Activated CD4-positive, alpha-beta T cell treated with anti-CD3 and anti-CD28 coated beads, Interleukin-2, amount 50 U/mL, for 24 hours (primary cell): Measurements from ENCODE around the gene TNFRSF6B.
"Not testable (repeated sequence)": the region's sequence is repeated elsewhere in the genome, so short reads cannot be mapped to it uniquely, and the experiment has no call there.

Experiments used
- DNase-seq, 2 donors: peaks; one replicate each; pipeline ENCODE4 v3.0.0-alpha.2; 2020; ENCODE audit warnings: low read depth in 1 of 2, low spot score in 1 of 2

TNFRSF6B gene

DNA sequence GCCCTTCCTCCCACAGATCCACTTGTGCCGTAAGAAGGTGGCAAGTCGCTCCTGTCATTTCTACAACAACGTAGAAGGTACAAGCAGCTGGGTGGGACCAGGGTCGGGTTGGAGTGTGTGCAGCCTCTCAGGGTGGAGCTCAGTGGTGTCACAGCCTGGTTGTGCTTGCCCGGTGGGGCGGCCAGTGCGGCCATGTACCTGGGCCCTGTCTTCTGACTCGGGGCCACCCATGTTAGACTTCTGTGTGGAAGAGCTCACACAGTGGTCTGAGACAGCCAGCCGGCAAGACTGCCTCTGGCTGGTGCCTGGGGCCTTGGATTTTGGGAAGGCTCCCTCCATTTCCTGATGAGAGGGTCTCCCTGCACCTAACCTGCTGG, 33.7 kb upstream of the TNFRSF6B start:
- no peak for DNase-seq

GRCh38 chr20:63663332-63664066, 33.0 kb upstream of the TNFRSF6B start:
- no peak for DNase-seq

DNA sequence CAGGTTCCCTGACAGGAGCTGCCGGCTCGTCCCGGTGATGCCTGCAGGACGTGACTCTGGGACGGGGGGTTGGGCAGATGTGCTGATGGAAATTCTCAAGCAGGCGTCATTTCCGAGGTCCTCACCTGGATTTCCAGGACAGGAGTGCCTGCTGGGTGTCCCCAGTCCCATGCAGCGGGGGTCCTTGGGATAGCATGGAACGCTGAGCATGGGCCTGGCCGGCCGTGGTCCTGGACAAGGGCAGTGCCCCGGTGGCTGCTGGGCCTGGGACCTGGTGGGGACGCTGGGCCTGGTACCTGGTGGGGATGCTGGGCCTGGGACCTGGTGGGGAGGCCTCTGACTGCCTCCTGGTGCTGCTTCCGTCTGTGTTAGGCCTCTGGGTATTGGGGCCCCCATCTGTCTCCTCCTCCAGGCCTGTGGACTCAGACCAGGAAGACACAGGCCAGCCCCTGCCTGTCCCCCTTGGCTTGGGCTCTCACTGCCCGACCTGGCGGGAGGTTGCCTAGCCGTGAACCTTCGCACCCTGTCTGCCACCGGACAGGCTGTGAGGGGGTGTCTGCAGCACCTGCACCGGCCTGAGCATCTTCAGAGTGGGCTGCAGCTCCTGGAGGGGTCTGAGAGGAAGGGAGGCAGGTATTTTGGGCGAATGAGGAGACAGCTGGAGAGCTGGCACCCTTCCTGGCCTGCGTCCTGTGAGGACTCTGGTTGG, 32.2 kb upstream of the TNFRSF6B start:
- DNase-seq: no peak

DNA sequence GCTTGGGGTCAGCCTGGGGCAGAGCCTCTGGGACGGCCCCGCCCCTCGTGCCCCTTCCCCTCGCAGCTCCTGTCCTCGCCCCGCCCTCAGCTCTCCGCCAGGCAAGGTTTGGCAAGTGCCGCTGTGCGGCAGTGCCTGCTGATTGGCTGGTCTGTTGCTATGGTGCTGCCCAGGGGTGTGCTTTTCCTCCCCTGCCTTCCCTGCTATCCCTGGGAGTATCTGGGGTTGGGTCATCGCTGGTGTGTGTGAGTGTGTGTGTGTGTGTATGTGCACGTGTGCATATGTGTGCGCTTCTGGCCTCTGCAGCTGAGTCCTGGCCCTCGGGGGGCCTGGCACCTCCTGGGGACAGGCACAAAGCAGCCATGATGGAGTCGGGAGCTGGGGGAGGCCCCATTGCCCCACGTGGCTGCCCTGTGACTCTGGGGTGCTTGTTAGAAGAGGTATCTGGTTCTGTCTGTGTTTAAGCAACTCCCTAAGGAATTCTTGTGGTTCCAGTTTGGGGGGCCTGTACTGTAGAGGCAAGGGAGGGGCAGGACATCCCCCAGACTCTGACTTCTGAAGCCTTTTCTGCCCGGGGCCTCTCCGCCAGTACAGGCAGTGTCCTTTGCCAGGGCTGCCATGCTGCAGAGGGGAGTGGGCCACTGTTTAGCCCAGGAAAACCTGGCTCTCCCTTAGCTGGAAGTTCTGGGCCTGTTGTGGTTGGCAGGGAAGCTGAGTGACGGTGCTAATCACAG, 31.4 kb upstream of the TNFRSF6B start:
- DNase-seq: no peak

GRCh38 chr20:63665708-63666107, 30.7 kb upstream of the TNFRSF6B start:
- no peak for DNase-seq

DNA sequence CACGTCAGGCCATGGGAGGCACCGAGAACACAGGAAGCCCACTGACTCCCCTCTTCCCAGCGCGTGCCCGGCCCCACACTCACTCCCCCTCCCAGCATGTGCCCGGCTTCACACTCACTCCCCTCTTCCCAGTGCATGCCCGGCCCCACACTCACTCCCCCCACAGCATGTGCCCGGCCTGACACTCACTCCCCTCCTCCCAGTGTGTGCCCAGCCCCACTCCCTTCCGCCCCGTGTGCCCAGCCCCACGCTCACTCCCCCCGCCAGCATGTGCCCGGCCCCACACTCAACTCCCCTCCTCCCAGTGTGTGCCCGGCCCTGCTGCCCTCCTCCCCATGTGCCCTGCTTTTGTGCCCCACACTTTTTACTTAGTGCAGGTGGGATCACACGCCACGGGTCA, 28.6 kb upstream of the TNFRSF6B start:
- DNase-seq: no peak

DNA sequence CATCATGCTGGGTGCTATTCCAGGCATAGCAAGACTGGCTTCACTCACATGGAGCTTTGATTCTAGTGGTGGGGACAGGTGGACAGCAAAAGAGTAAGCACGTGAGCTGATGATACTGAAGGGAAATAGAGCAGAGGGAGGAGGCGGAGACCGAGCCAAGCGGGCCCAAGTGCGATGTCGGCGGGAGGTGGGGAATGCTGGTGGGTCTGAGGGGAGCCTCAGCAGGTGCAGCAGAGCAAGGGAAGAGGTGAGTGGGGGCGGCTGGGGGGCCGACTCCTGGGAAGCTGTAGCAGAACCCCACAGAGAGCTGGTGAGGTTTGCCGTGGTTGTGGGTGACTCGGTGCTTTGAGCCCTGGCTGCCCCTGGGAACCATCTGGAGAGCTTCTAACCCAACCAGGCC, 28.1 kb upstream of the TNFRSF6B start:
- no peak for DNase-seq

DNA sequence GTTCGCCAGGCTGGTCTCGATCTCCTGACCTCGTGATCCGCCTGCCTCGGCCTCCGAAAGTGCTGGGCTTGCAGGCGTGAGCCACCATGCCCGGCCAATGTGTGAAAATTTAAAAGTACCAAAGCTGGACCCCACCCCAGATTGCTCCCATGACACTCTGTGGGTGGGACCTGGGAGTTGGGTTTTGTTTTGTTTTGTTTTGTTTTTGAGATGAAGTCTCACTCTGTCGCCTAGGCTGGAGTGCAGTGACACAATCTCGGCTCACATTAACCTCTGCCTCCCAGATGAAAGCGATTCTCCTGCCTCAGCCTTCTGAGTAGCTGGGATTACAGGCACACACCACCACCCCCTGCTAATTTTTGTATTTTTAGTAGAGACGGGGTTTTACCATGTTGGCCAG, 24.8 kb upstream of the TNFRSF6B start:
- DNase-seq: not testable (repeated sequence)

GRCh38 chr20:63672666-63673065, 23.8 kb upstream of the TNFRSF6B start:
- no peak for DNase-seq

- no peak for DNase-seq
Observed at GRCh38 chr20:63673951-63674350, 22.5 kb upstream of the TNFRSF6B start.

GRCh38 chr20:63675681-63676368, 20.6 kb upstream of the TNFRSF6B start:
- DNase-seq: no peak

GRCh38 chr20:63678071-63678470, 18.4 kb upstream of the TNFRSF6B start:
- no peak for DNase-seq

- no peak for DNase-seq
Observed at GRCh38 chr20:63678667-63679465, 17.6 kb upstream of the TNFRSF6B start.

GRCh38 chr20:63679799-63680305, 16.6 kb upstream of the TNFRSF6B start:
- no peak for DNase-seq

DNA sequence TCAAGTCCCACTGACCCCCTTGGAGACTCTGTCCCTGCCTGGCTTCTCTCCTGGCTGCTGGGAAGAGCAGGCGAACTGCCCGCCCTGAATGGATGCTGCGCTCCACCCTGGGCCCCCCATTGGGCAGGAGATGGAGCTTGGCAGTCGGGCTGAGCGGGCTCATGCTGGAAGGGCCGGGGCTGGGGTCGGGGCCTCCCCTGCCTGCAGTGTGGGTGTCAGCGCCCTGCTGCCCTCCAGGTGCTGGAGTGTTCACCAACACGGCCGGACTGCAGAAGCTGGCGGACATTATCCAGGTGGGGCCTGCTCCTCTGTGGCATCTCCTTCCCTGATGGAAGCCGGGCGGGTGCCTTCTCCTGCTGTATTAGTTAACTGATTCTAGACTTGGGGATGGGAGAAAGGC, 16.0 kb upstream of the TNFRSF6B start:
- no peak for DNase-seq

DNA sequence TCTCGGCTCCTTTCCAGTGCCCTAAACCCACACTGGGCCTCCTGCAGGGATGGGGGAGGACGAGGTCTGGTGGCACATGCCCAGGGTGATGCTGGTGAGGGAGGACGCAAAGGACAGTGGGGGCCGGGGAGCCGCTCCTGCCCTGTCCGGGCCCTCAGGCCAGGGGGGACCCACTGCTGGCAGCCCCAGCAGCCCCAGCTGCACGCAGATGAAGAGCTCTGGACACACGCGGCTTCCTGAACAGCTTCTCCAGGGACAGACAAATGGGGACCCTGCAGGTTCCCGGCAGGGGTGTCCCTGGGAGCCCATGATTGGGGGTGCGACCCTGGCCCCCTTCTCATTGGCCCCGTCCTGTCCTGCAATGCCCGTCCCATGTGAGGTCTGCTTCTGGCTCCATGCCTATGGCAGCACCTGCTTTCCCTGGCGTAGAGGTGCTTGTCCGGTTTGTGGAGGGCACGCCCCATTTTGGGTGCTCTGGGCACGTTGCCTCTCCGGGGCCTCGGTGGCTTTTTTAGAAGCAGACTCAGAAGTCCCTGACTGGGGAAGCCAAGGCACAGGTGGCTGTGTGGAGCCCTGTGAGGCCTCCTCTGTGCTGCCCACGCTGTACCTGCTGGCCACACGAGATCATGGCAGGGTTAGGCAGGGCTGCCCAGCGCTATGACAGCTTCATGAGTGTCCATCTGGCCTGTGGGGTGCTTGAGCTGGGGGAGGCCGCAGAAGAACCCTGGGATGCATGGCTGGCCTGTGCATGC, 15.4 kb upstream of the TNFRSF6B start:
- DNase-seq: no peak

DNA sequence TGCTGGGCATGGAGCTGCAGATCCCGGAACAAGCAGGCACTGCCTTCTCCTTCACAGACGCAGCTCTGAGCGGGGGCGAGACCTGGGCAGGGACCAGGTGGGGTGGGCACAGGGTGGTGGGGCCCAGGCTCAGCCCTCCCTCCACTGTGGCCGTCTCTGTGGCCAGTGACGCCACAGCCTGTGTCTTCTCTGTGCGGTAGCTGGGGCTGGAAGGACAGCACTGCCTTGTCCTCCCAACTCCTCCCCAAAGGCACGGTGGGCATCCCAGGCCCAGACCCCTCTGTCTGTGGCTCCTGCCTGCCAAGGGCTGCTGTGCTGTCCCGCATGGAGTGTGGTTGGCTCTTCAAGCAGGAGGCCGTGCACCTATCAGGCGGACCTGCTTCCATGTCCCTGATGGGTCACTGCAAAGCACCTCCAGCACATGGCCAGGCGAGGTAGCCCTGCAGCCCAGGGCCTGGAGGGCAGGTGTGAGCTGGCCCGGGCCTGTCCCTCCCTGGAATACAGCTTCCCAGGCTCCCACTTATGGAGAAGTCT, 14.8 kb upstream of the TNFRSF6B start:
- no peak for DNase-seq

- no peak for DNase-seq
Observed at GRCh38 chr20:63682384-63683139, 13.9 kb upstream of the TNFRSF6B start.
